Thoracic aorta (tissue), 2 donors: ENCODE data around the gene CYRIA. TPM values are rescaled to one million over a fixed set of nuclear protein-coding genes. Genes with fewer than 3 reads are reported as not detected.

ENCODE experiments used
- ATAC-seq: fragments of 150-250 bp; one replicate; pipeline ENCODE4 v1.8.0; 2017; ENCODE audit warnings: low read depth; ENCODE audit not compliant: insufficient number of reproducible peaks, low FRiP score
- DNase-seq: peaks from one replicate; pipeline ENCODE4 v3.0.0-alpha.2; 2020; ENCODE audit warnings: low spot score
- H3K27ac ChIP-seq, 2 donors: fragments of 200-600 bp; sonication (generic); 1 replicate in 1 of 2; 2 replicates in 1 of 2; pipeline ENCODE4 v1.5.1; 2016; ENCODE audit warnings: mild to moderate bottlenecking in 2 of 2, moderate library complexity in 2 of 2
- H3K27me3 ChIP-seq: fragments of 200-600 bp; sonication (generic); replicated peaks from 2 replicates; pipeline ENCODE4 v1.6.0; 2016; ENCODE audit warnings: mild to moderate bottlenecking; ENCODE audit not compliant: insufficient read depth
- H3K36me3 ChIP-seq: fragments of 200-600 bp; sonication (generic); one replicate; pipeline ENCODE4 v1.5.1; 2016
- H3K4me1 ChIP-seq, 2 donors: fragments of 200-600 bp; sonication (generic); 1 replicate in 1 of 2; 2 replicates in 1 of 2; pipeline versions ENCODE4 v1.5.1 to v1.6.0; 2016; ENCODE audit warnings: low read depth in 2 of 2, mild to moderate bottlenecking in 1 of 2; ENCODE audit not compliant: control insufficient read depth in 1 of 2
- H3K4me3 ChIP-seq: fragments of 200-600 bp; sonication (generic); 2 replicates; pipeline ENCODE4 v1.5.1; 2016; ENCODE audit warnings: mild to moderate bottlenecking
- H3K9me3 ChIP-seq: fragments of 200-600 bp; sonication (generic); 2 replicates; pipeline ENCODE4 v1.5.1; 2016
- total RNA-seq, 2 donors: library from RNA; depleted of rRNA; stranded (reverse); fragments of >200 nt; gene quantifications; one replicate each; pipeline versions ENCODE4 v1.1.0 to v1.2.3, GENCODE V29; 2016
- TF ChIP-seq, protein P1 (sequence below): fragments of 200-600 bp; sonication (generic); IDR thresholded peaks from one replicate; pipeline ENCODE4 v1.5.1; 2019; ENCODE audit warnings: antibody characterized with exemption

Gene CYRIA
- total RNA-seq, 2 donors from 2014 or later = 5.6 to 12.5 TPM

DNA sequence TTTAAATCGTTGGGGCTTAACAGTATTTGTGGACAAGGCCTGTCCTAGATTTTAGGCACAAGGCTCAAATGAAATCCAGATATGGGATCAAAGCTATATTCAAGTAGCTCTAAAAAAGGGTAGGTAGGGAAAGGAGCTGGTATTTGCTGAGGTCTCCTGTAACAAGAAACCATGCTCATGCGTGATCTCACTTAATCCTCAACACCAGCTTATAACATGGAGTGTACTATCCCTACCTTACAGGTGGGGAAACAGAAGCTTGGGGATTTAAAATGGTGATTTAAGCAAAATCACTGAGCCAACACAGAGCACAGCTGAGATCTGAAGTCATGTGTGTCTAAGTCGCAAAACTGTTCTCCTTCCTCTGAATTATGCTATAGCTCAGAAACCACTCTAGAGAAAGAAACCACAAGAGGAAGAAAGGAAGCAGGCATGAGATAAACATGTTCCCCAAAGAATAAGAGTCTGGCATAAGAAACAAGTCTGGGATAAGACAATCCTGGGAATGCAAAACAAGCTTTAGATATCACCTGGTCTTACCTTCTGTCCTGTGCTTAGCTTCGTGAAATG lies 43.1 kb downstream of the CYRIA start:
- TF ChIP-seq, protein P1, sequence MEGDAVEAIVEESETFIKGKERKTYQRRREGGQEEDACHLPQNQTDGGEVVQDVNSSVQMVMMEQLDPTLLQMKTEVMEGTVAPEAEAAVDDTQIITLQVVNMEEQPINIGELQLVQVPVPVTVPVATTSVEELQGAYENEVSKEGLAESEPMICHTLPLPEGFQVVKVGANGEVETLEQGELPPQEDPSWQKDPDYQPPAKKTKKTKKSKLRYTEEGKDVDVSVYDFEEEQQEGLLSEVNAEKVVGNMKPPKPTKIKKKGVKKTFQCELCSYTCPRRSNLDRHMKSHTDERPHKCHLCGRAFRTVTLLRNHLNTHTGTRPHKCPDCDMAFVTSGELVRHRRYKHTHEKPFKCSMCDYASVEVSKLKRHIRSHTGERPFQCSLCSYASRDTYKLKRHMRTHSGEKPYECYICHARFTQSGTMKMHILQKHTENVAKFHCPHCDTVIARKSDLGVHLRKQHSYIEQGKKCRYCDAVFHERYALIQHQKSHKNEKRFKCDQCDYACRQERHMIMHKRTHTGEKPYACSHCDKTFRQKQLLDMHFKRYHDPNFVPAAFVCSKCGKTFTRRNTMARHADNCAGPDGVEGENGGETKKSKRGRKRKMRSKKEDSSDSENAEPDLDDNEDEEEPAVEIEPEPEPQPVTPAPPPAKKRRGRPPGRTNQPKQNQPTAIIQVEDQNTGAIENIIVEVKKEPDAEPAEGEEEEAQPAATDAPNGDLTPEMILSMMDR = no peak
- Histone ChIP-seq H3K4me1 (peaks cover 8 to 18% of the 10 kb centered on the region in 2 donors), H3K27ac (peak overlapping the region in 1 of 2 donors; percentile 42), H3K4me3 (no peak overlapping the region), H3K36me3 (peaks cover 10% of the 10 kb centered on the region), H3K9me3 (no peaks in the 10 kb centered on the region), H3K27me3 (no peaks in the 10 kb centered on the region)
- ATAC-seq (no peak), DNase-seq (no peak)

GRCh38 chr2:16621316-16621715 lies 44.3 kb downstream of the CYRIA start:
- H3K9me3 ChIP-seq = no peaks in the 10 kb centered on the region
- peaks cover 10% of the 10 kb centered on the region for H3K36me3 ChIP-seq
- peaks cover 8 to 14% of the 10 kb centered on the region in 2 donors for H3K4me1 ChIP-seq
- ATAC-seq = no peak
- H3K4me3 ChIP-seq = no peak overlapping the region
- no peak for DNase-seq
- no peaks in the 10 kb centered on the region for H3K27me3 ChIP-seq
- no peak overlapping the region for H3K27ac ChIP-seq
- TF ChIP-seq, protein P1 = no peak

- no peak for DNase-seq
- Histone ChIP-seq H3K27me3 (no peaks in the 10 kb centered on the region), H3K27ac (no peak overlapping the region), H3K4me1 (peaks cover 6 to 14% of the 10 kb centered on the region in 2 donors), H3K36me3 (peaks cover 10% of the 10 kb centered on the region), H3K9me3 (no peaks in the 10 kb centered on the region), H3K4me3 (no peak overlapping the region)
- ATAC-seq = no peak
- TF ChIP-seq, protein P1 = no peak
Measured at GRCh38 chr2:16620590-16620989, 45.0 kb downstream of the CYRIA start.

- ATAC-seq (no peak), DNase-seq (no peak)
- Histone ChIP-seq H3K27me3 (no peaks in the 10 kb centered on the region), H3K27ac (no peak overlapping the region), H3K4me3 (no peak overlapping the region), H3K36me3 (peaks cover 10% of the 10 kb centered on the region), H3K4me1 (peaks cover 0 to 11% of the 10 kb centered on the region in 2 donors), H3K9me3 (no peaks in the 10 kb centered on the region)
- TF ChIP-seq, protein P1 = no peak
Measured at GRCh38 chr2:16619576-16620245, 45.9 kb downstream of the CYRIA start.

GRCh38 chr2:16617282-16618266 lies 48.1 kb downstream of the CYRIA start:
- H3K4me3 ChIP-seq = no peak overlapping the region
- H3K27ac ChIP-seq = no peak overlapping the region
- TF ChIP-seq, protein P1 = peak; percentile 42
- no peaks in the 10 kb centered on the region for H3K27me3 ChIP-seq
- no peaks in the 10 kb centered on the region for H3K9me3 ChIP-seq
- DNase-seq (no peak), ATAC-seq (no peak)
- peaks cover 4 to 5% of the 10 kb centered on the region in 2 donors for H3K4me1 ChIP-seq
- H3K36me3 ChIP-seq = peaks cover 10% of the 10 kb centered on the region
